ENCODE measurements around the gene WDR7.

DNA sequence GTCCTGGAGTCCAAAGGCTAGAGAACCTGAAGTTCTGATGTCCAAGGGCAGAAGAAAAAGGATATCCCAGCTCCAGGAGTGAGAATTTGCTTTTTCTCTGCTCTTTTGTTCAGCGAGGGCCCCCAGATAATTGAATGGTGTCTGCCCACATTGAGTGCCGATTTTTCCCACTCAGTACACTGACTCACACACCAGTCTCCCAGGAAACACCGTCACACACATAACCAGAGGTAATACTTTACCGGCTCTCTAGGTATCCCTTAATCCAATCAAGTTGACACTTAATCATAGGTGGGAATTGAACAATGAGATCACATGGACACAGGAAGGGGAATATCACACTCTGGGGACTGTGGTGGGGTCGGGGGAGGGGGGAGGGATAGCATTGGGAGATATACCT, 161.5 kb downstream of the WDR7 start:
- no peak for TF ChIP-seq RAD21 (IDR thresholded peaks at IDR 0.05; ENCODE audit: low read depth)
- TF ChIP-seq FOXM1 (IDR thresholded peaks at IDR 0.05; ENCODE audit: borderline replicate concordance, low read depth) = no peak
